ENCODE measurements around the gene LRIG1. TPM values are rescaled to one million over a fixed set of nuclear protein-coding genes. Genes with fewer than 3 reads are reported as not detected.

The LRIG1 gene
- total RNA-seq, 3 donors from 2014 or later, result 66.1 to 227 (median 131) TPM

DNA sequence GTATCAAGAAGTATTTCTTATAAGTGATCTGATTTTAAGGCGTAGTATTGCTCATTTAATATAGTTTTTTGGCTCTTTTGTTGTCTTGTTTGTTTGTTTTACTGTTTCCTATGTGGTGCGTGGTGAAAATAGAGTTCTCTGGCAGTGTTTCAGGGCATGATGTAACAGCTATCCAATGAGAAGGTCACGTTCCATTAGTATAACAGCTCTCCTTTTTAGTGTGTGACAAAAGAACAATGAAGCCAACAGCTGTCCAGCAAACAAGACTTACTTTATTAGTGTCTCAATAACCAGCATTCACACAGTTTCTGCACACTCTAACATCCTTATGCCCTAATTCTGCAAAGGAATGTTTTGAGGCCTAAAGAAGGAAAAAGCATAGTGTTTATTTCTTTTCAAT, 152.1 kb downstream of the LRIG1 start:
- H3K9me3 ChIP-seq, result no peaks in the 10 kb centered on the region
- H3K27ac ChIP-seq, result no peak overlapping the region
- no peak for DNase-seq (ENCODE audit: low spot score in 2 of 2)
- H3K36me3 ChIP-seq, result no peaks in the 10 kb centered on the region
- intact Hi-C loops (cut with DNase I; ENCODE audit: low total_unique reads), result no loop called here
- no peak overlapping the region for H3K4me3 ChIP-seq
- TF ChIP-seq POLR2AphosphoS5 (IDR thresholded peaks at IDR 0.05) (no peak), POLR2A (IDR thresholded peaks at IDR 0.05) (no peak)
- TF ChIP-seq, protein P1, sequence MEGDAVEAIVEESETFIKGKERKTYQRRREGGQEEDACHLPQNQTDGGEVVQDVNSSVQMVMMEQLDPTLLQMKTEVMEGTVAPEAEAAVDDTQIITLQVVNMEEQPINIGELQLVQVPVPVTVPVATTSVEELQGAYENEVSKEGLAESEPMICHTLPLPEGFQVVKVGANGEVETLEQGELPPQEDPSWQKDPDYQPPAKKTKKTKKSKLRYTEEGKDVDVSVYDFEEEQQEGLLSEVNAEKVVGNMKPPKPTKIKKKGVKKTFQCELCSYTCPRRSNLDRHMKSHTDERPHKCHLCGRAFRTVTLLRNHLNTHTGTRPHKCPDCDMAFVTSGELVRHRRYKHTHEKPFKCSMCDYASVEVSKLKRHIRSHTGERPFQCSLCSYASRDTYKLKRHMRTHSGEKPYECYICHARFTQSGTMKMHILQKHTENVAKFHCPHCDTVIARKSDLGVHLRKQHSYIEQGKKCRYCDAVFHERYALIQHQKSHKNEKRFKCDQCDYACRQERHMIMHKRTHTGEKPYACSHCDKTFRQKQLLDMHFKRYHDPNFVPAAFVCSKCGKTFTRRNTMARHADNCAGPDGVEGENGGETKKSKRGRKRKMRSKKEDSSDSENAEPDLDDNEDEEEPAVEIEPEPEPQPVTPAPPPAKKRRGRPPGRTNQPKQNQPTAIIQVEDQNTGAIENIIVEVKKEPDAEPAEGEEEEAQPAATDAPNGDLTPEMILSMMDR (IDR thresholded peaks at IDR 0.05), result no peak
- H3K27me3 ChIP-seq, result no peaks in the 10 kb centered on the region
- no peaks in the 10 kb centered on the region for H3K4me1 ChIP-seq

DNA sequence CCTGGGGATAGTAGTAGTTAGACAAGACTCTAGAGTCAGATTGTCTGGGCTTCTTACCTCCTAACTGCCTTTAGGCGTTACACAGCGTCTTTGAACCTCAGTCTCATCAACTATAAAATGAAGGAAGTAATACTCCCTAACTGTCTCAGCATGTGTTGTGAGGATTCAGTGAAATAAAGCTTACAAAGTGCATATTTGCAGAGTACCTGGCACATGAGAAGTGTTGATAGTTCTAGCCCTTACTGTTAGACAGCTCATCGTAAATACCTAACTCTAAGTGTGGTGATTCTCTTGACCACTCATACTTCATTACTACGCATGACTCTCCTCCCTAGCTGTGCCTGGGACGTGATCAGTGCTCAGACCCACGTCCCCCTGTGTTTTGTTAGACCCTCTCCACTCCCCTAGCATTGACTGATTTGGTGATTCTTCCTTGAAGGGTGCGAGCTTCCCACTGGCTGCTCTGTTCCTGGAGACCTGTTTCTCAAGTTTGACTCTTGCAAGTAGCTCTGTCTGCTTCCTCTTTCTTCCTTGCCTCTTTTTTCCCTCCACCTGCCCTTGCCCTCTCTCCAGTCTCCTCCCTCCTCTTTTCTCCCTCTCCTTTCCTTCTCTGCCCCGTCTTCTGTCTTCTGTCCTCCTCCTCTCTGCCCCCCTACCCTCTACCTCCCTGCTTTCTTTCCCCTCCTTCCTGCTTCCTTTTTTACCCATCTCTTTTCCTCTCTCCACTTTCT, 155.8 kb downstream of the LRIG1 start:
- no peak for TF ChIP-seq POLR2AphosphoS5 (IDR thresholded peaks at IDR 0.05)
- TF ChIP-seq, protein P1 (IDR thresholded peaks at IDR 0.05), result no peak
- no peak for TF ChIP-seq POLR2A (IDR thresholded peaks at IDR 0.05)
- Histone ChIP-seq H3K27ac (no peak overlapping the region), H3K36me3 (no peaks in the 10 kb centered on the region), H3K4me3 (no peak overlapping the region), H3K27me3 (no peaks in the 10 kb centered on the region), H3K9me3 (no peaks in the 10 kb centered on the region), H3K4me1 (no peaks in the 10 kb centered on the region)
- intact Hi-C loops (cut with DNase I; ENCODE audit: low total_unique reads), result no loop called here
- no peak for DNase-seq (ENCODE audit: low spot score in 2 of 2)

DNA sequence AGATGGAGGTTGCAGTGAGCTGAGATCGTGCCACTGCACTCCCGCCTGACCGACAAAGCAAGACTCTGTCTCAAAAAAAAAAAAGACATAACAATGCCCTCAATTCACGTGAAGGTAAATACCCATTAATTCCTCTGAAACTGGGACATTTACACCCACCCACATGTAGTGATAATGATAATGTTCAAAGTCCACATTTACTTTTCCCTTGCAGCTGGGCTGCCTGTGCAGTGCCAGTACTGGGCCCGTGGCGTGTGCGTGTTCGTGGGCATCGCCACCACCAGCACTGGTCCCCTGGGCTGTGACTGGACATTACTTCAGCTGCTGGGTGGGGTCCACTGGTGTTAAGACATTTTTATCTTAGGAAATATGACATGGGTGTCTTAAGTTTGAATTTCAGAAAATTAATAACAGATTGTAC, 156.4 kb downstream of the LRIG1 start:
- no peak overlapping the region for H3K27ac ChIP-seq
- DNase-seq (ENCODE audit: low spot score in 2 of 2), result no peak
- TF ChIP-seq, protein P1 (IDR thresholded peaks at IDR 0.05), result no peak
- TF ChIP-seq POLR2AphosphoS5 (IDR thresholded peaks at IDR 0.05) (no peak), POLR2A (IDR thresholded peaks at IDR 0.05) (no peak)
- H3K27me3 ChIP-seq, result no peaks in the 10 kb centered on the region
- no peaks in the 10 kb centered on the region for H3K36me3 ChIP-seq
- intact Hi-C loops (cut with DNase I; ENCODE audit: low total_unique reads), result no loop called here
- no peak overlapping the region for H3K4me3 ChIP-seq
- no peaks in the 10 kb centered on the region for H3K4me1 ChIP-seq
- H3K9me3 ChIP-seq, result no peaks in the 10 kb centered on the region

DNA sequence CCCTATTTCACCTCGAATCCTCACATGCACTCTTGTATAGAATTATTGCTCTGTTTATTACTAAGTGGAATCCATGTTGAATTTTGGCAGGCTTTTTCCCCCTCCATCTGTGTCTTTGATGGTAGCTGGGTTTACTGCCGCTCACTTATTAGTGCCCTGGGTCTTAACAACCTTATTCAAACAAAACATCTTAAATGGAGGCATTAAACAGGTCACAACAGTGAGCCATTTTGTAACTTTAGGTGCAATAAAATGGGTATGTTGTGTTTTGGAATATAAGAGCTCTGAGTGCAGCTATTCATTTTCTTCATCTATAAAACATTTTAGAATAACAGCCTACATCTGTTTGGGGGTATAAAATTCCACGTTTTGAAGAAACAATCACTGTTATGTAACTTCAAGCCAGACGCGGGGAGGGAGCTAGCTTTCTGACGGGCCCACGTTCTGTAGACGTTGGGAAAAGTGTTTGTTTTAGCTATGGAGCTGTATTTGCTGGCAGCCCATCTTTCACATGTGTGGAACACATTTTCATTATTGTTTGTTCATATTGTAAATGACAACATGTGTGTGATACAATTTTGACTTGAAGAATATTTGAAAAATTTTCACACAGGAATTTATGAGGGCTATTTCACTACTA, 158.0 kb downstream of the LRIG1 start:
- H3K9me3 ChIP-seq, result no peaks in the 10 kb centered on the region
- no peak overlapping the region for H3K27ac ChIP-seq
- DNase-seq (ENCODE audit: low spot score in 2 of 2), result no peak
- no peak overlapping the region for H3K4me3 ChIP-seq
- intact Hi-C loops (cut with DNase I; ENCODE audit: low total_unique reads), result no loop called here
- H3K36me3 ChIP-seq, result no peaks in the 10 kb centered on the region
- TF ChIP-seq, protein P1 (IDR thresholded peaks at IDR 0.05), result no peak
- no peak for TF ChIP-seq POLR2A (IDR thresholded peaks at IDR 0.05)
- TF ChIP-seq POLR2AphosphoS5 (IDR thresholded peaks at IDR 0.05), result no peak
- no peaks in the 10 kb centered on the region for H3K27me3 ChIP-seq
- no peaks in the 10 kb centered on the region for H3K4me1 ChIP-seq

DNA sequence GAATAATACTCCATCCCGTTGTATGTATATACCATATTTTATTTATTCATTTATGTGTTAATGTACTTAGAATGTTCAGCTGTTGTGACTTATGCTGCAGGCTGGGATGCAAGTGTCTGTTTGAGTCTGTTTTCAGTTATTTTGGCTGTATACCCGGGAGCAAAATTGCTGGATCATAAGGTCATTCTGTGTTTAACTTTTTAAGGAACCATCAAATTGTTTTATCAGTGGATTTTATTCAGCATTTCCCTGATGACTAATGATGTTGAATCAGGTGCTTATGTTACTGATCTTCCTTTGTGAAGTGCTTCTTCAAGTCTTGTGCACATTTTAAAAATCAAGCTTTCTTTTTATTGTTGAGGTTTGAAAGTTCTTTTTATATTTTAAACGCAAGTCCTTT, 161.9 kb downstream of the LRIG1 start:
- DNase-seq (ENCODE audit: low spot score in 2 of 2), result no peak
- no peaks in the 10 kb centered on the region for H3K9me3 ChIP-seq
- no peak overlapping the region for H3K27ac ChIP-seq
- no peak overlapping the region for H3K4me3 ChIP-seq
- TF ChIP-seq POLR2AphosphoS5 (IDR thresholded peaks at IDR 0.05) (no peak), POLR2A (IDR thresholded peaks at IDR 0.05) (no peak)
- TF ChIP-seq, protein P1 (IDR thresholded peaks at IDR 0.05), result no peak
- no peaks in the 10 kb centered on the region for H3K27me3 ChIP-seq
- H3K4me1 ChIP-seq, result no peaks in the 10 kb centered on the region
- H3K36me3 ChIP-seq, result no peaks in the 10 kb centered on the region
- intact Hi-C loops (cut with DNase I; ENCODE audit: low total_unique reads), result no loop called here

All from breast epithelium (tissue), 4 donors.